Kidney epithelial cell (primary cell): Measurements from ENCODE around the gene PEX11B. TPM values are rescaled to one million over a fixed set of nuclear protein-coding genes. Genes with fewer than 3 reads are reported as not detected.
A peak's percentile ranks its signal among the peaks of the same experiment; 100 is the strongest.

Experiments used
- DNase-seq: peaks from one replicate; pipeline ENCODE4 v3.0.0-alpha.2; 2010; ENCODE audit warnings: low read depth
- H3K27me3 ChIP-seq: 2 replicates; pipeline ENCODE4 v1.6.0; 2011; ENCODE audit warnings: low read length; ENCODE audit not compliant: control insufficient read depth, insufficient read depth
- H3K36me3 ChIP-seq: 2 replicates; pipeline ENCODE4 v1.5.1; 2011; ENCODE audit warnings: low read length; ENCODE audit not compliant: control insufficient read depth, insufficient read depth
- H3K4me3 ChIP-seq: 2 replicates; pipeline ENCODE4 v1.5.1; 2011; ENCODE audit warnings: low read depth, mild to moderate bottlenecking, control low read depth, low read length
- total RNA-seq: library from RNA; depleted of rRNA; stranded (reverse); fragments of >200 nt; gene quantifications from 2 replicates; pipeline ENCODE4 v1.2.3, GENCODE V29; 2015
- TF ChIP-seq, protein P1 (sequence below): IDR thresholded peaks from 2 replicates; pipeline ENCODE4 v1.5.1; 2011; ENCODE audit warnings: mild to moderate bottlenecking, moderate library complexity, low read length, control low read depth, inconsistent platforms; ENCODE audit not compliant: insufficient read depth, poor library complexity, severe bottlenecking

PEX11B gene
- total RNA-seq, 1 donor from 2014 or later = 31.2 TPM

DNA sequence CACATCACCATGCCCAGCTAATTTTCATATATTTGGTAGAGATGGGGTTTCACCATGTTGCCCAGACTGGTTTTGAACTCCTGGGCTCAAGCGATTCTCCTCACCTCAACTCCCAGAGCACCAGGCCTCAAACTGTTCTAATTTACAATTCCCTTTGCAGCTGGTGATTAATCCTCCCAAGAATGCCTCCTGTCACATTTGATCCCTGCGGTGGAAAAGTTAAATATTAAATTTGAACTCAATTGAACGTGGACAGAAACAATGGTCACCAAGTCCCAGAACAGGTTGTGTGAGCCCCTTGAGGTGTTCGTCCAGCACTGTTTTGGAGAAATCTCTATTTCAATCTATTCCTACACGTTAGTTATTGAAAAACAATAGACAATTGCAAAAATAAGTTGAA lies 30.9 kb downstream of the PEX11B start:
- H3K27me3 ChIP-seq = peaks cover 7% of the 10 kb centered on the region
- peak; percentile 69 for DNase-seq
- no peak overlapping the region for H3K4me3 ChIP-seq
- TF ChIP-seq, protein P1, sequence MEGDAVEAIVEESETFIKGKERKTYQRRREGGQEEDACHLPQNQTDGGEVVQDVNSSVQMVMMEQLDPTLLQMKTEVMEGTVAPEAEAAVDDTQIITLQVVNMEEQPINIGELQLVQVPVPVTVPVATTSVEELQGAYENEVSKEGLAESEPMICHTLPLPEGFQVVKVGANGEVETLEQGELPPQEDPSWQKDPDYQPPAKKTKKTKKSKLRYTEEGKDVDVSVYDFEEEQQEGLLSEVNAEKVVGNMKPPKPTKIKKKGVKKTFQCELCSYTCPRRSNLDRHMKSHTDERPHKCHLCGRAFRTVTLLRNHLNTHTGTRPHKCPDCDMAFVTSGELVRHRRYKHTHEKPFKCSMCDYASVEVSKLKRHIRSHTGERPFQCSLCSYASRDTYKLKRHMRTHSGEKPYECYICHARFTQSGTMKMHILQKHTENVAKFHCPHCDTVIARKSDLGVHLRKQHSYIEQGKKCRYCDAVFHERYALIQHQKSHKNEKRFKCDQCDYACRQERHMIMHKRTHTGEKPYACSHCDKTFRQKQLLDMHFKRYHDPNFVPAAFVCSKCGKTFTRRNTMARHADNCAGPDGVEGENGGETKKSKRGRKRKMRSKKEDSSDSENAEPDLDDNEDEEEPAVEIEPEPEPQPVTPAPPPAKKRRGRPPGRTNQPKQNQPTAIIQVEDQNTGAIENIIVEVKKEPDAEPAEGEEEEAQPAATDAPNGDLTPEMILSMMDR = no peak
- no peaks in the 10 kb centered on the region for H3K36me3 ChIP-seq

DNA sequence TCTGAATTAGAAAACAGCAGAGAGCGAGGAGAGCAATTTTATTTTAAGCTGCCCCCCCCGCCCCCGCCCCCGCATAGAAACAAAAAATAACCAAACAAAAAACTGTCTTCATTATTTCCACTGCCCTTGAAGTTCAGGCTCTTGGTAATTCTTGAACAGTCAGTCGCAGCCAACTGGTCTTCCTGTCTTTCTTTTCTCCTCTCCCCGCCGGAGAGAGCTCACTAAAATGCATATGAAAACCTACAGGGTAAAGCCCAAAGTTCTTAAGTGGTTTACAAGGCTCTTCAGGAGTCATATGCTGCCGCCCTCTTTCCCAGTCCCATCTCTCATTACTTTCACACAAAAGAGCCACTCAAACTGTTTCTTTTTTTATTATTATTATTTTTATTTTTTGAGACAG lies 31.7 kb downstream of the PEX11B start:
- Histone ChIP-seq H3K27me3 (peaks cover 7% of the 10 kb centered on the region), H3K4me3 (no peak overlapping the region), H3K36me3 (no peaks in the 10 kb centered on the region)
- DNase-seq = no peak
- TF ChIP-seq, protein P1 = no peak

DNA sequence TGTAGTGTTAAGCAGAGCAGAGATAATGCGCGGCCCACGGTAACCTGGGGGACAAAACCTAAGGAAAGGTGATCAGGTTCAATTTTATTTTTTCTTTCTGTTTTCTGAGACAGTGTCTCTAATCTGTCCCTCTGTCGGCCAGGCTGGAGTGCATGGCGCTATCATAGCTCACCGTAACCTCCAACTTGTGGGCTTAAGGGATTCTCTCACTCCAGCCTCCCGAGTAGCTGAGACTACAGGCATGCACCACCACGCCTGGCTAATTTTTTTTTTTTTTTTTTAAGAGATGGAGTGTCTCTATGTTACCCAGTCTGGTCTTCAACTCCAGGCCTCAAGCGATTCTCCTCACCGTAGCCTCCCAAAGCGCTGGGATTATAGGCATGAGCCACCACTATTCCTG lies 32.1 kb downstream of the PEX11B start:
- H3K27me3 ChIP-seq = peaks cover 7% of the 10 kb centered on the region
- peak overlapping the region; percentile 38 for H3K4me3 ChIP-seq
- DNase-seq = no peak
- TF ChIP-seq, protein P1 = no peak
- H3K36me3 ChIP-seq = no peaks in the 10 kb centered on the region

DNA sequence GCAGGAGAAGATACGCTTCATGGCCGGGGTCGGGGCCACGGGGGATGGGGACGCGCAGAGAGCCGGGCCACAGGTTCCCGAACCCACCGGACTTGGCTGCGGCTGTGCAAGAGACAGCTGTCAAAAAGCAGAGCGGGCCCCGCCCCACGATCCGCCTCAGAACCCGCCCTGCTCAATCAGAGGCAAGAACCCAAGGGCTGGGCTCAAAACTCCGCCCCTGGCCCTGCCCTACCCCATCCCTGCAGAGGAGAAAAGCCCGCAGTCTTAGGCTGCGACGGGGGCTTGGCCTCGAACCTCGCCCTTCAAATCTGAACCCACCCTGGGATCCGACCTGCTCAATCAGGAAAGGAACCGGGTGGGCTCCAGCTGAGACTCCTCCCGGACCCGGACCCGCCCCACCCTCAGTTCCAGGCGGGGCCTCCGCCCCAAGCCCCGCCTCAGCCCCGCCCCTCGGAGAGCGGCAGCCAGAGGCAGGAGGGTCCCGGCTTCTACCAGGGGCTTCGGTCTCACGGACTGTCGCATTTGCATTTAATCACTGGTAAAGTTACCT lies 32.7 kb downstream of the PEX11B start, which contains the start of gene ANKRD35:
Gene ANKRD35 (minus strand): TSS at position 129 of the 550 bp plus-strand sequence. CDS start 108 bp downstream, at position 21.
- H3K27me3 ChIP-seq = peaks cover 7% of the 10 kb centered on the region
- peak; percentile 38 for DNase-seq
- peak within 1 kb of the TSS; percentile 38 for H3K4me3 ChIP-seq
- TF ChIP-seq, protein P1 = no peak
- H3K36me3 ChIP-seq = no peaks in the 10 kb centered on the region

DNA sequence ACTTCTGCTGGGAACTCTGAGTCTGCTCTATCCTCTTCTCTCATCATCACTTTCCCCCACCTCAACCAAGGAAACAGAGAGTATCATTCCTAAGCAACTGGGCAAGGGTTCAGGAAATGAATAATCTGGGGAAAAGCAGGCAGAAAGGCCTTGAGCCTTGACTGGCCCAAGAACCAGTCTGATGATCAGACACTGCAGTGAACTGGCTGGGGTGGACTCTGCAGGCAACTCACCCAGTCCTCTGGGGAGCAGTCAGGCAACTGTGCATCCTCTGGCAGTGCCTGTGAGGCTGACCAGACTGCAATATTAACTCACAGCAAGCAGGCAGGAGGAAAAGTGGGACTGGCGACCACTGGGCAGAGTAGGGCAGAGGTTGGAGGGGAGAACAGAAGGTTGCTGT lies 33.8 kb downstream of the PEX11B start:
- Histone ChIP-seq H3K4me3 (no peak overlapping the region), H3K36me3 (no peaks in the 10 kb centered on the region), H3K27me3 (peaks cover 7% of the 10 kb centered on the region)
- no peak for DNase-seq
- TF ChIP-seq, protein P1 = no peak

DNA sequence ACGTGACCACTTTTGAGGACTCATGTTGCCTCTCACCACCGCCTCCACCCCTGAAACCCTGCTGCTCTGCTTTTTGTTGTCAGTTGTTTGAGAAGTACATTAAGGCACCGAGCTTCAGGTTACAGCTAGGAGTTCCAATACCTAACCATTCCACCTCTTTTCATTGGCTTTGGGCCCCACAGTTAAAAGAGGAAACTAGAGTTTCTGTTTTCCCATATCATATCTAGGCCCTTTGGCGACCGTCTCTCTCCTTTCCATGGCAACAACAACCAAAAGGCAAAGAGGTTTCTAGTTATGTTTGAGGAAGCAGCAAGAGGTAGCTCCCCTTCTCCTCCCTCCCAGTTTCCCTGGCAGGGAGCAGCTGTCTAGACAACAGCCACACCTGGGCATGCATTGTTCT lies 38.7 kb downstream of the PEX11B start:
- TF ChIP-seq, protein P1 = no peak
- DNase-seq = no peak
- Histone ChIP-seq H3K4me3 (no peak overlapping the region), H3K27me3 (peaks cover 3% of the 10 kb centered on the region), H3K36me3 (no peaks in the 10 kb centered on the region)
